SU-DHL-6 (cell line): Measurements from ENCODE around the gene CD209.

Experiments used
- H2AFZ ChIP-seq: fragments of 200-600 bp; sonication (generic); 2 replicates; pipeline ENCODE4 v1.6.1; 2014; ENCODE audit warnings: low read depth, mild to moderate bottlenecking, moderate library complexity, mixed read lengths, antibody characterized with exemption, low read length; ENCODE audit not compliant: severe bottlenecking
- H3F3A ChIP-seq: fragments of 200-600 bp; shearing (Covaris generic); 2 replicates; pipeline ENCODE4 v1.6.0; 2016; ENCODE audit warnings: antibody characterized with exemption, mild to moderate bottlenecking; ENCODE audit not compliant: insufficient read depth
- H3K27ac ChIP-seq: fragments of 200-600 bp; sonication (generic); 2 replicates; pipeline ENCODE4 v1.5.1; 2016; ENCODE audit warnings: low read depth, mild to moderate bottlenecking, low read length, moderate library complexity, mixed read lengths
- H3K27me3 ChIP-seq: fragments of 200-600 bp; sonication (generic), shearing (Covaris generic); 2 replicates; pipeline ENCODE4 v1.6.0; 2014; ENCODE audit warnings: mild to moderate bottlenecking, low read length
- H3K36me3 ChIP-seq: fragments of 200-600 bp; sonication (generic); 2 replicates; pipeline ENCODE4 v1.6.1; 2014; ENCODE audit warnings: mild to moderate bottlenecking, low read length, mixed read lengths
- H3K4me2 ChIP-seq: fragments of 300-600, 200-600 bp; shearing (Covaris generic), sonication (generic); 2 replicates; pipeline ENCODE4 v1.6.0; 2014; ENCODE audit warnings: low read length, low read depth, mild to moderate bottlenecking; ENCODE audit not compliant: poor library complexity, severe bottlenecking
- H3K4me3 ChIP-seq: fragments of 200-600 bp; sonication (generic); 2 replicates; pipeline ENCODE4 v1.5.1; 2014; ENCODE audit warnings: antibody characterized with exemption, low read length, mild to moderate bottlenecking, mixed read lengths; ENCODE audit not compliant: insufficient read depth, poor library complexity, severe bottlenecking
- H3K79me2 ChIP-seq: fragments of 200-600 bp; sonication (generic); 2 replicates; pipeline ENCODE4 v1.6.1; 2014; ENCODE audit warnings: mild to moderate bottlenecking, low read length, moderate library complexity; ENCODE audit not compliant: insufficient read depth
- H3K9ac ChIP-seq: fragments of 200-600 bp; sonication (generic); 2 replicates; pipeline ENCODE4 v1.7.0; 2014; ENCODE audit warnings: mild to moderate bottlenecking, low read length
- H3K9me2 ChIP-seq: fragments of 200-600 bp; sonication (generic); replicated peaks from 2 replicates; pipeline ENCODE4 v1.6.1; 2014; ENCODE audit warnings: low read length; ENCODE audit not compliant: insufficient read depth
- H3K9me3 ChIP-seq: fragments of 200-600 bp; sonication (generic); 2 replicates; pipeline ENCODE4 v1.6.1; 2014; ENCODE audit warnings: low read length, mixed read lengths; ENCODE audit not compliant: insufficient read depth
- H4K20me1 ChIP-seq: fragments of 200-600 bp; sonication (generic); 2 replicates; pipeline ENCODE4 v1.6.1; 2014; ENCODE audit warnings: low read depth, mild to moderate bottlenecking, antibody characterized with exemption, low read length, moderate library complexity, mixed read lengths
- CTCF ChIP-seq: fragments of 200-600 bp; sonication (generic); IDR thresholded peaks from one replicate; pipeline ENCODE4 v1.5.1; 2017; ENCODE audit warnings: antibody characterized with exemption, mild to moderate bottlenecking, low read length, moderate library complexity; ENCODE audit not compliant: insufficient read depth, poor library complexity, severe bottlenecking
- EZH2phosphoT487 ChIP-seq: fragments of 200-600 bp; sonication (generic), shearing (Covaris generic); conservative IDR thresholded peaks from 2 replicates; pipeline ENCODE4 v1.6.1; 2018; ENCODE audit warnings: mild to moderate bottlenecking, antibody characterized with exemption, low read length, moderate library complexity, mixed read lengths

CD209 gene

GRCh38 chr19:7788933-7789323 lies 41.6 kb upstream of the CD209 start:
- Histone ChIP-seq H3K9me3 (peaks cover 6% of the 10 kb centered on the region; the same call in 1 of the 2 replicates), H3K4me3 (no peak overlapping the region), H3K9ac (no peak overlapping the region), H3K9me2 (no peaks in the 10 kb centered on the region), H3F3A (no peaks in the 10 kb centered on the region), H3K27me3 (no peaks in the 10 kb centered on the region), H3K4me2 (no peak overlapping the region), H3K79me2 (no peaks in the 10 kb centered on the region), H4K20me1 (no peaks in the 10 kb centered on the region), H3K36me3 (no peaks in the 10 kb centered on the region), H2AFZ (no peak overlapping the region), H3K27ac (no peak overlapping the region)
- TF ChIP-seq CTCF (no peak), EZH2phosphoT487 (no peak)

GRCh38 chr19:7788178-7788932 lies 41.0 kb upstream of the CD209 start:
- no peak overlapping the region for H2AFZ ChIP-seq
- H3K4me2 ChIP-seq, result no peak overlapping the region
- H3F3A ChIP-seq, result no peaks in the 10 kb centered on the region
- H4K20me1 ChIP-seq, result no peaks in the 10 kb centered on the region
- peaks cover 6% of the 10 kb centered on the region; the same call in 1 of the 2 replicates for H3K9me3 ChIP-seq
- no peak overlapping the region for H3K9ac ChIP-seq
- H3K27ac ChIP-seq, result no peak overlapping the region
- no peaks in the 10 kb centered on the region for H3K9me2 ChIP-seq
- no peaks in the 10 kb centered on the region for H3K79me2 ChIP-seq
- no peak for TF ChIP-seq EZH2phosphoT487
- TF ChIP-seq CTCF, result no peak
- H3K4me3 ChIP-seq, result no peak overlapping the region
- no peaks in the 10 kb centered on the region for H3K36me3 ChIP-seq
- no peaks in the 10 kb centered on the region for H3K27me3 ChIP-seq

GRCh38 chr19:7787602-7788177 lies 40.4 kb upstream of the CD209 start:
- Histone ChIP-seq H3K27me3 (no peaks in the 10 kb centered on the region), H3K36me3 (no peaks in the 10 kb centered on the region), H3K9ac (no peak overlapping the region), H3K9me3 (peaks cover 6% of the 10 kb centered on the region; the same call in 1 of the 2 replicates), H3K9me2 (no peaks in the 10 kb centered on the region), H4K20me1 (no peaks in the 10 kb centered on the region), H3K4me3 (no peak overlapping the region), H3K79me2 (no peaks in the 10 kb centered on the region), H3K4me2 (no peak overlapping the region), H3K27ac (no peak overlapping the region), H3F3A (no peaks in the 10 kb centered on the region), H2AFZ (no peak overlapping the region)
- TF ChIP-seq EZH2phosphoT487, result no peak
- no peak for TF ChIP-seq CTCF
